IMR-90 (cell line): ENCODE results near the gene SDCCAG8. TPM values are rescaled to one million over a fixed set of nuclear protein-coding genes. Genes with fewer than 3 reads are reported as not detected.

Source experiments
- ATAC-seq: fragments of 200-7000 bp; cut with Tn5 transposase; 2 replicates; pipeline ENCODE4 v1.9.1; 2020; ENCODE audit warnings: low read depth, mild to moderate bottlenecking, moderate library complexity
- BruUV-seq: library from RNA; stranded (reverse); fragments of 400-500 nt; replicated peaks from 2 replicates; lab custom pipeline; 2021; lab: Mats Ljungman, UMichigan
- CTCF ChIA-PET: fragments of 300-600 bp; formaldehyde crosslinking; extraction: SDS; loops from one replicate; lab custom pipeline; 2021; ENCODE audit warnings: antibody characterized with exemption; lab: Yijun Ruan, JAX
- POLR2A ChIA-PET: fragments of 300-600 bp; sonication (Branson Sonifier 250); formaldehyde crosslinking; loops from one replicate; lab custom pipeline; 2022; ENCODE audit warnings: antibody characterized with exemption; ENCODE audit not compliant: unreplicated experiment; lab: Charles Lee
- DNase-seq: peaks from one replicate; pipeline ENCODE4 v3.0.0; 2013
- H2AFZ ChIP-seq: replicated peaks from 2 replicates; pipeline ENCODE3; 2013; ENCODE audit warnings: low read length, mild to moderate bottlenecking; ENCODE audit not compliant: poor library complexity
- H2AK5ac ChIP-seq: 2 replicates; pipeline ENCODE4 v1.6.1; 2013; ENCODE audit warnings: low read depth, low read length, inconsistent platforms
- H2AK9ac ChIP-seq: replicated peaks from 2 replicates; pipeline ENCODE3; 2013; ENCODE audit warnings: mild to moderate bottlenecking, low read depth, low read length, moderate library complexity; ENCODE audit not compliant: poor library complexity
- H2BK120ac ChIP-seq: 2 replicates; pipeline ENCODE4 v1.6.1; 2013; ENCODE audit warnings: low read depth, low read length, inconsistent platforms
- H2BK15ac ChIP-seq: 3 replicates; pipeline ENCODE4 v1.6.1; 2013; ENCODE audit warnings: low read depth, low read length, inconsistent platforms
- H2BK20ac ChIP-seq: 2 replicates; pipeline ENCODE4 v1.6.1; 2013; ENCODE audit warnings: low read depth, mild to moderate bottlenecking, inconsistent platforms, low read length, moderate library complexity
- H2BK5ac ChIP-seq: 2 replicates; pipeline ENCODE4 v1.6.1; 2013; ENCODE audit warnings: mild to moderate bottlenecking, low read depth, low read length, inconsistent platforms; ENCODE audit not compliant: poor library complexity, severe bottlenecking
- H3K14ac ChIP-seq: replicated peaks from 2 replicates; pipeline ENCODE4 v1.6.1; 2013; ENCODE audit warnings: low read depth, low read length, inconsistent platforms
- H3K18ac ChIP-seq: 2 replicates; pipeline ENCODE4 v1.6.1; 2013; ENCODE audit warnings: low read depth, low read length, control low read depth
- H3K23ac ChIP-seq: 2 replicates; pipeline ENCODE4 v1.6.1; 2013; ENCODE audit warnings: low read depth, low read length, inconsistent platforms
- H3K27ac ChIP-seq: 2 replicates; pipeline ENCODE4 v1.5.1; 2013; ENCODE audit warnings: mild to moderate bottlenecking, control low read depth, low read length; ENCODE audit not compliant: insufficient read depth
- H3K27me3 ChIP-seq: 2 replicates; pipeline ENCODE4 v1.6.1; 2013; ENCODE audit warnings: low read length; ENCODE audit not compliant: control insufficient read depth, insufficient read depth
- H3K36me3 ChIP-seq: 2 replicates; pipeline ENCODE4 v1.6.1; 2013; ENCODE audit warnings: low read length, mixed read lengths; ENCODE audit not compliant: control insufficient read depth, insufficient read depth
- H3K4ac ChIP-seq: 2 replicates; pipeline ENCODE4 v1.6.1; 2013; ENCODE audit warnings: low read depth, low read length, inconsistent platforms
- H3K4me1 ChIP-seq: 2 replicates; pipeline ENCODE4 v1.6.1; 2013; ENCODE audit warnings: low read length, mixed read lengths; ENCODE audit not compliant: control insufficient read depth, insufficient read depth
- H3K4me2 ChIP-seq: 2 replicates; pipeline ENCODE4 v1.6.1; 2013; ENCODE audit warnings: low read depth, mild to moderate bottlenecking, control low read depth, low read length, moderate library complexity
- H3K4me3 ChIP-seq: 2 replicates; pipeline ENCODE4 v1.5.1; 2013; ENCODE audit warnings: low read depth, mild to moderate bottlenecking, control low read depth, low read length, moderate library complexity; ENCODE audit not compliant: insufficient read depth
- H3K56ac ChIP-seq: 2 replicates; pipeline ENCODE4 v1.6.1; 2013; ENCODE audit warnings: low read length, inconsistent platforms; ENCODE audit not compliant: insufficient read depth; ENCODE audit errors: extremely low read depth
- H3K79me1 ChIP-seq, 2 experiments: 2 replicates each; pipeline ENCODE4 v1.6.1; 2013; ENCODE audit warnings: low read length in 2 of 2, inconsistent platforms in 1 of 2, low read depth in 1 of 2
- H3K9ac ChIP-seq: 2 replicates; pipeline ENCODE4 v1.6.1; 2013; ENCODE audit warnings: low read depth, low read length, control low read depth
- H3K9me1 ChIP-seq: 2 replicates; pipeline ENCODE4 v1.6.1; 2013; ENCODE audit warnings: low read length, inconsistent platforms; ENCODE audit not compliant: insufficient read depth
- H3K9me3 ChIP-seq: 2 replicates; pipeline ENCODE4 v1.6.1; 2013; ENCODE audit warnings: low read length; ENCODE audit not compliant: control insufficient read depth, insufficient read depth
- H4K20me1 ChIP-seq: 2 replicates; pipeline ENCODE4 v1.6.1; 2013; ENCODE audit warnings: low read length, inconsistent platforms; ENCODE audit not compliant: insufficient read depth
- H4K5ac ChIP-seq: 2 replicates; pipeline ENCODE4 v1.6.1; 2013; ENCODE audit warnings: mild to moderate bottlenecking, low read depth, low read length, control low read depth
- H4K8ac ChIP-seq, 2 experiments: 2 replicates each; pipeline ENCODE4 v1.6.1; 2013; ENCODE audit warnings: low read depth in 2 of 2, low read length in 2 of 2, control low read depth in 1 of 2, inconsistent platforms in 1 of 2
- H4K91ac ChIP-seq: 2 replicates; pipeline ENCODE4 v1.6.1; 2013; ENCODE audit warnings: low read depth, low read length, inconsistent platforms; ENCODE audit not compliant: insufficient read depth
- CEBPB ChIP-seq: IDR thresholded peaks from 2 replicates; pipeline ENCODE4 v1.6.1; 2012; ENCODE audit warnings: low read depth, low read length, improper control_type of control experiment
- CHD1 ChIP-seq: IDR thresholded peaks from 2 replicates; pipeline ENCODE4 v1.6.1; 2012; ENCODE audit warnings: low read depth, low read length, improper control_type of control experiment
- NFE2L2 ChIP-seq: fragments of 150-350 bp; IDR thresholded peaks from 2 replicates; pipeline ENCODE4 v1.6.1; 2016; ENCODE audit warnings: low read depth, mild to moderate bottlenecking, low read length
- RAD21 ChIP-seq: IDR thresholded peaks from 2 replicates; pipeline ENCODE4 v1.6.1; 2012; ENCODE audit warnings: low read length, improper control_type of control experiment
- SMC3 ChIP-seq: fragments of 150-350 bp; IDR thresholded peaks from 2 replicates; pipeline ENCODE4 v1.6.1; 2016; ENCODE audit warnings: low read depth, mild to moderate bottlenecking, antibody characterized with exemption, low read length, moderate library complexity
- WGBS, 2 experiments: methylation state at CpG; one replicate each; pipeline versions ENCODE4 v1.1.5 to v1.1.7; 2013; ENCODE audit warnings: missing lambda C conversion rate in 2 of 2; ENCODE audit not compliant: insufficient read length in 1 of 2; ENCODE audit errors: extremely low coverage in 2 of 2; 5-methylcytosine and 5-hydroxymethylcytosine counted together
- dilution Hi-C: fragments of 300-500 bp; cut with HindIII; formaldehyde crosslinking; loops from one replicate; pipeline ENCODE4 v1.14.3; 2018; ENCODE audit warnings: low sequenced_read_pairs; ENCODE audit not compliant: unreplicated experiment
- in situ Hi-C: fragments of 300-500 bp; cut with MboI; formaldehyde crosslinking; loops from 3 replicates; pipeline ENCODE4 v1.14.3; 2019; ENCODE audit warnings: low sequenced_read_pairs, inconsistent platforms, mixed read lengths
- intact Hi-C: fragments of 100-400 bp; cut with micrococcal nuclease; formaldehyde crosslinking; loops from 2 replicates; pipeline ENCODE4 v1.10.0; 2022
- polyA plus RNA-seq, 3 experiments: library from polyadenylated mRNA; depleted of rRNA; stranded (reverse); fragments of >200 nt; gene quantifications; 2 replicates each; pipeline ENCODE4 v1.2.3, GENCODE V29; 2012; ENCODE audit warnings: low replicate concordance in 1 of 3
- total RNA-seq: library from RNA; depleted of rRNA; stranded (reverse); fragments of >200 nt; gene quantifications from 2 replicates; pipeline ENCODE4 v1.2.3, GENCODE V29; 2012
- TF ChIP-seq, protein P1 (sequence below): fragments of 150-350 bp; IDR thresholded peaks from 2 replicates; pipeline ENCODE4 v1.6.1; 2016; ENCODE audit warnings: low read depth, mild to moderate bottlenecking, low read length, moderate library complexity, borderline replicate concordance
- TF ChIP-seq, protein P2 (sequence below): fragments of 150-350 bp; IDR thresholded peaks from 2 replicates; pipeline ENCODE4 v1.6.1; 2017; ENCODE audit warnings: mild to moderate bottlenecking, antibody characterized with exemption, low read length, low read depth

Gene SDCCAG8
- total and polyA plus RNA-seq, 2 of the 4 experiments (the other 2 are of a cell fraction) = 25.2 to 46.8 TPM

DNA sequence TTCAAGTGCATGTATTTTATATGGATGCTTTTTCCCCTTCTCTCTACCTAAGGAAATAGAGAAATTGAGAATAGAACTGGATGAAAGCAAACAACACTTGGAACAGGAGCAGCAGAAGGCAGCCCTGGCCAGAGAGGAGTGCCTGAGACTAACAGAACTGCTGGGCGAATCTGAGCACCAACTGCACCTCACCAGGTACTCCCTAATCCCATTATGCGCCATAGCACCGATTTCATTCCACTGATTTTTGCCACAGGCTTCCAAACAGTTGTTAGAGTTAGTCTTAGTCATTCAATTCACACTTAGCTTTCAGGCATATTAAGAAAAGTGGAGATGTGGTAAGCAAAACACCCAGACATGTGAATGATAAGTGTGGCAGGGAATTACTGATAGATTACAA is 122.8 kb downstream of the SDCCAG8 start:
- peaks cover 4% of the 10 kb centered on the region for H3K9me3 ChIP-seq
- H2BK15ac ChIP-seq = no peak overlapping the region
- H2AK9ac ChIP-seq = no peak overlapping the region
- ATAC-seq = no peak
- in situ Hi-C loops = no loop called here
- H2BK5ac ChIP-seq = no peak overlapping the region
- no peaks in the 10 kb centered on the region for H4K20me1 ChIP-seq
- no peak overlapping the region for H3K27ac ChIP-seq
- dilution Hi-C loops = no loop called here
- no peak overlapping the region for H4K5ac ChIP-seq
- no peak overlapping the region for H3K4ac ChIP-seq
- DNase-seq = no peak
- BruUV-seq = no TSS peak
- no peak overlapping the region for H2AFZ ChIP-seq
- no peak overlapping the region for H3K23ac ChIP-seq
- no peak overlapping the region for H3K56ac ChIP-seq
- POLR2A ChIA-PET = no interaction called here
- H3K18ac ChIP-seq = no peak overlapping the region
- intact Hi-C loops = no loop called here
- H3K36me3 ChIP-seq = peaks cover 2% of the 10 kb centered on the region; the same call in 1 of the 2 replicates
- no peak overlapping the region for H2AK5ac ChIP-seq
- no peaks in the 10 kb centered on the region for H3K9me1 ChIP-seq
- no peak overlapping the region for H4K91ac ChIP-seq
- no peak overlapping the region for H3K4me2 ChIP-seq
- no peak overlapping the region for H3K14ac ChIP-seq
- H4K8ac ChIP-seq = no peak overlapping the region
- CTCF ChIA-PET = no interaction called here
- H2BK20ac ChIP-seq = no peak overlapping the region
- H3K27me3 ChIP-seq = no peaks in the 10 kb centered on the region
- no peak for TF ChIP-seq CEBPB
- TF ChIP-seq NFE2L2 = no peak
- TF ChIP-seq CHD1 = no peak
- TF ChIP-seq, protein P1, sequence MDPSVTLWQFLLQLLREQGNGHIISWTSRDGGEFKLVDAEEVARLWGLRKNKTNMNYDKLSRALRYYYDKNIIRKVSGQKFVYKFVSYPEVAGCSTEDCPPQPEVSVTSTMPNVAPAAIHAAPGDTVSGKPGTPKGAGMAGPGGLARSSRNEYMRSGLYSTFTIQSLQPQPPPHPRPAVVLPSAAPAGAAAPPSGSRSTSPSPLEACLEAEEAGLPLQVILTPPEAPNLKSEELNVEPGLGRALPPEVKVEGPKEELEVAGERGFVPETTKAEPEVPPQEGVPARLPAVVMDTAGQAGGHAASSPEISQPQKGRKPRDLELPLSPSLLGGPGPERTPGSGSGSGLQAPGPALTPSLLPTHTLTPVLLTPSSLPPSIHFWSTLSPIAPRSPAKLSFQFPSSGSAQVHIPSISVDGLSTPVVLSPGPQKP = no peak
- TF ChIP-seq SMC3 = no peak
- no peak for TF ChIP-seq RAD21
- TF ChIP-seq, protein P2, sequence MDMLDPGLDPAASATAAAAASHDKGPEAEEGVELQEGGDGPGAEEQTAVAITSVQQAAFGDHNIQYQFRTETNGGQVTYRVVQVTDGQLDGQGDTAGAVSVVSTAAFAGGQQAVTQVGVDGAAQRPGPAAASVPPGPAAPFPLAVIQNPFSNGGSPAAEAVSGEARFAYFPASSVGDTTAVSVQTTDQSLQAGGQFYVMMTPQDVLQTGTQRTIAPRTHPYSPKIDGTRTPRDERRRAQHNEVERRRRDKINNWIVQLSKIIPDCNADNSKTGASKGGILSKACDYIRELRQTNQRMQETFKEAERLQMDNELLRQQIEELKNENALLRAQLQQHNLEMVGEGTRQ = no peak
- no peak overlapping the region for H3K9ac ChIP-seq
- no CpG with 5 or more reads among the region's 3 CpGs for WGBS, 2 experiments
- H3K79me1 ChIP-seq = peaks cover 0 to 3% of the 10 kb centered on the region in 2 experiments; a peak in 1 of 4 replicates
- no peak overlapping the region for H2BK120ac ChIP-seq
- H3K4me1 ChIP-seq = no peaks in the 10 kb centered on the region
- H3K4me3 ChIP-seq = no peak overlapping the region
